ENCODE results near the gene ARAP2. TPM values are rescaled to one million over a fixed set of nuclear protein-coding genes. Genes with fewer than 3 reads are reported as not detected.

The ARAP2 gene
- total RNA-seq, 2 experiments from 2014 or later = 6.9 to 8.6 TPM

DNA sequence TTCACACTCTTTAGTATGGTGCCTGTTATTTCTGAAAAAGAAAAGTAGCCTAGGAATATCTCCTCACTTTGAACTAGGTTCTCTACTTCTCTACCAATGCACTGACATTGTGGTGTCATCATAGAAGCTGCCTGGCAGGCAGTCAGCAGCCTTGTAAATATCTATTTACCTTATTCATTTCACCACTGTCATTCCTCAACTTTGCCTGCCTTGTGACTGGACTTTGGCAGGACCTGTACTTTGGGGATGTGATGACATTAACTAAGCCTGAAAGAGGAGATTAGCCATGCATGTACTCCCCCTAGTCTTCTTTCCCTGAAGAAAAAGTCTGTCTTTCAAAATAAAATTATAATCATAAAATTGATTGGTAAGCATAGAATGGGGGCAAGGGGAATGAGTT is 207.2 kb downstream of the ARAP2 start:
- Histone ChIP-seq H3K4me3 (ENCODE audit: low read depth, low read length, poor library complexity, severe bottlenecking) (no peak overlapping the region), H3K4me2 (ENCODE audit: low read length) (no peak overlapping the region), H3K79me2 (ENCODE audit: insufficient read depth, low read depth, low read length) (no peaks in the 10 kb centered on the region), H2AFZ (ENCODE audit: low read length) (no peak overlapping the region), H4K20me1 (ENCODE audit: insufficient read depth, low read length) (no peaks in the 10 kb centered on the region), H3K9me2 (ENCODE audit: insufficient read depth, low read length) (no peaks in the 10 kb centered on the region), H3K4me1 (ENCODE audit: insufficient read depth, low read length, poor library complexity, severe bottlenecking) (no peaks in the 10 kb centered on the region), H3K27ac (ENCODE audit: low read depth, low read length, poor library complexity, severe bottlenecking) (no peak overlapping the region), H3K9me3 (ENCODE audit: low read length) (no peaks in the 10 kb centered on the region), H3K36me3 (ENCODE audit: insufficient read depth, low read length) (no peaks in the 10 kb centered on the region)
- intact Hi-C loops (cut with micrococcal nuclease; ENCODE audit: unreplicated experiment) = no loop called here
- DNase-seq (ENCODE audit: low spot score) = no peak
- ChIA-PET CTCF (ENCODE audit: unreplicated experiment) (no interaction called here), POLR2A (no interaction called here)
- TF ChIP-seq EZH2phosphoT487 (IDR thresholded peaks at IDR 0.05; ENCODE audit: borderline replicate concordance, low read depth, low read length) = no peak
- TF ChIP-seq, protein P1, sequence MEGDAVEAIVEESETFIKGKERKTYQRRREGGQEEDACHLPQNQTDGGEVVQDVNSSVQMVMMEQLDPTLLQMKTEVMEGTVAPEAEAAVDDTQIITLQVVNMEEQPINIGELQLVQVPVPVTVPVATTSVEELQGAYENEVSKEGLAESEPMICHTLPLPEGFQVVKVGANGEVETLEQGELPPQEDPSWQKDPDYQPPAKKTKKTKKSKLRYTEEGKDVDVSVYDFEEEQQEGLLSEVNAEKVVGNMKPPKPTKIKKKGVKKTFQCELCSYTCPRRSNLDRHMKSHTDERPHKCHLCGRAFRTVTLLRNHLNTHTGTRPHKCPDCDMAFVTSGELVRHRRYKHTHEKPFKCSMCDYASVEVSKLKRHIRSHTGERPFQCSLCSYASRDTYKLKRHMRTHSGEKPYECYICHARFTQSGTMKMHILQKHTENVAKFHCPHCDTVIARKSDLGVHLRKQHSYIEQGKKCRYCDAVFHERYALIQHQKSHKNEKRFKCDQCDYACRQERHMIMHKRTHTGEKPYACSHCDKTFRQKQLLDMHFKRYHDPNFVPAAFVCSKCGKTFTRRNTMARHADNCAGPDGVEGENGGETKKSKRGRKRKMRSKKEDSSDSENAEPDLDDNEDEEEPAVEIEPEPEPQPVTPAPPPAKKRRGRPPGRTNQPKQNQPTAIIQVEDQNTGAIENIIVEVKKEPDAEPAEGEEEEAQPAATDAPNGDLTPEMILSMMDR (conservative IDR thresholded peaks at IDR 0.05; ENCODE audit: low read length) = no peak
- BruUV-seq (replicated peaks) = no TSS peak

DNA sequence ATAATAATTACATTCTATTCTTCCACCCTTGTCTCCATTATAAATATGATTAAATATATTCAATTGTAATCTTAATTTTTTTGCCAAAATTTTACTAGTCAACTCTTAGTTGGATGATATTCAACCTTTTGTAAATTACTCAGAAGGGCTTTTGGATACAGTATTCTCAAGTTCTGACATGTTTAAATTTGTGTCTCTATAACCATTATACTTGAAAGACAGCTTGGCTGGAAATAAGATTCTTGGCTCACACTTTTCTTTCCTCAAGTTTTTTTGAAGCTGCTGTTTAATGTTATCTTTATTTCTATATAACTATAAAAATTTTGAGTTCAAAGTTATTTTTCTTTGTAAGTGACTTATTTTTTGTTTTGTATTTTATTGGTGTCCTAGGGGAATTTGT is 214.4 kb downstream of the ARAP2 start:
- POLR2A ChIA-PET = no interaction called here
- intact Hi-C loops (cut with micrococcal nuclease; ENCODE audit: unreplicated experiment) = no loop called here

DNA sequence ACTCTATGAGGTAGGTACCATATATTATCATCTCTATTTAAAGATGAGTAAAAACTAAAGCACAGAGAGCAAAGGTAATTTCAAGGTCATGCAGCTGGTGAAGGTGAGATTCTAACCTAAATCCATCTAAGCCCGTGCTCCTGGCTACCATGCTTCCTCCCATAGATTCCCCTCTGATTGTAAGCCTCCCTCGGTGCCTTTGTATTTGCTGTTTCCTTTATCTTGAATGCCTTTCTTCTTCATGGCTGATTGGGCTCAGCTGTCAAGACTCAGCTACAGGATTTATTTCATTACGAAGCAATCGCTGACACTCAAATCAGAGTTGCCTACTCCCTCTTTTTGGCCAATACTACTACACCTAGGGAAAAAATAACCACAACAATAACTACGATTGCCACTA is 217.1 kb downstream of the ARAP2 start:
- Histone ChIP-seq H2AFZ (ENCODE audit: low read length) (no peak overlapping the region), H4K20me1 (ENCODE audit: insufficient read depth, low read length) (no peaks in the 10 kb centered on the region), H3K4me2 (ENCODE audit: low read length) (no peak overlapping the region), H3K27ac (ENCODE audit: low read depth, low read length, poor library complexity, severe bottlenecking) (no peak overlapping the region), H3K79me2 (ENCODE audit: insufficient read depth, low read depth, low read length) (no peaks in the 10 kb centered on the region), H3K36me3 (ENCODE audit: insufficient read depth, low read length) (no peaks in the 10 kb centered on the region), H3K9me3 (ENCODE audit: low read length) (no peaks in the 10 kb centered on the region), H3K4me3 (ENCODE audit: low read depth, low read length, poor library complexity, severe bottlenecking) (no peak overlapping the region), H3K9me2 (ENCODE audit: insufficient read depth, low read length) (no peaks in the 10 kb centered on the region), H3K4me1 (ENCODE audit: insufficient read depth, low read length, poor library complexity, severe bottlenecking) (no peaks in the 10 kb centered on the region)
- no TSS peak for BruUV-seq (replicated peaks)
- CTCF ChIA-PET (ENCODE audit: unreplicated experiment) = no interaction called here
- no peak for TF ChIP-seq EZH2phosphoT487 (IDR thresholded peaks at IDR 0.05; ENCODE audit: borderline replicate concordance, low read depth, low read length)
- TF ChIP-seq, protein P1 (conservative IDR thresholded peaks at IDR 0.05; ENCODE audit: low read length) = no peak
- POLR2A ChIA-PET = interaction anchor here (0.5 kb wide), 1 partner anchor 30 kb away, joined by 4 read pairs; no protein-coding TSS in a partner anchor
- intact Hi-C loops (cut with micrococcal nuclease; ENCODE audit: unreplicated experiment) = no loop called here
- no peak for DNase-seq (ENCODE audit: low spot score)

More for the DNA sequence above, 214.4 kb downstream of the ARAP2 start:
- no peaks in the 10 kb centered on the region for H3K9me3 ChIP-seq (ENCODE audit: low read length)
- no peaks in the 10 kb centered on the region for H3K79me2 ChIP-seq (ENCODE audit: insufficient read depth, low read depth, low read length)
- no peak overlapping the region for H2AFZ ChIP-seq (ENCODE audit: low read length)
- no peaks in the 10 kb centered on the region for H4K20me1 ChIP-seq (ENCODE audit: insufficient read depth, low read length)
- TF ChIP-seq EZH2phosphoT487 (IDR thresholded peaks at IDR 0.05; ENCODE audit: borderline replicate concordance, low read depth, low read length) = no peak
- TF ChIP-seq, protein P1 (conservative IDR thresholded peaks at IDR 0.05; ENCODE audit: low read length) = no peak
- H3K9me2 ChIP-seq (ENCODE audit: insufficient read depth, low read length) = no peaks in the 10 kb centered on the region
- H3K27ac ChIP-seq (ENCODE audit: low read depth, low read length, poor library complexity, severe bottlenecking) = no peak overlapping the region
- H3K4me2 ChIP-seq (ENCODE audit: low read length) = no peak overlapping the region
- no peak for DNase-seq (ENCODE audit: low spot score)
- H3K4me3 ChIP-seq (ENCODE audit: low read depth, low read length, poor library complexity, severe bottlenecking) = no peak overlapping the region
- CTCF ChIA-PET (ENCODE audit: unreplicated experiment) = no interaction called here
- no TSS peak for BruUV-seq (replicated peaks)
- no peaks in the 10 kb centered on the region for H3K36me3 ChIP-seq (ENCODE audit: insufficient read depth, low read length)
- no peaks in the 10 kb centered on the region for H3K4me1 ChIP-seq (ENCODE audit: insufficient read depth, low read length, poor library complexity, severe bottlenecking)
